Measurements from ENCODE around the gene C5orf24.

Gene C5orf24

GRCh38 chr5:134845852-134846640 lies at the start of gene C5orf24 (continued):
- TF ChIP-seq ZNF561 (tag by site-specific recombination; IDR thresholded peaks at IDR 0.05; ENCODE audit: borderline replicate concordance) = peak; percentile 92
- TF ChIP-seq BCL11A (tag by site-specific recombination; IDR thresholded peaks at IDR 0.05; ENCODE audit: low read depth) = no peak
- peak; percentile 91 for TF ChIP-seq ZSCAN30 (tag by site-specific recombination; IDR thresholded peaks at IDR 0.05)
- no peak for TF ChIP-seq ZNF16 (tag by site-specific recombination; IDR thresholded peaks at IDR 0.05; ENCODE audit: low read depth)
- TF ChIP-seq ZNF529 (tag by site-specific recombination; IDR thresholded peaks at IDR 0.05; ENCODE audit: insufficient replicate concordance) = no peak
- TF ChIP-seq EGR2 (tag by site-specific recombination; IDR thresholded peaks at IDR 0.05; ENCODE audit: low read depth) = 0 out of 2 replicates have a peak, but pooled peaks have one; percentile 12
- TF ChIP-seq TRIM28 (IDR thresholded peaks at IDR 0.05; ENCODE audit: borderline replicate concordance, low read length) = peak; percentile 79; the same call in 1 of the 2 replicates
- TF ChIP-seq ZNF341 (tag by site-specific recombination; IDR thresholded peaks at IDR 0.05; ENCODE audit: low read depth) = peak; percentile 87
- TF ChIP-seq, protein P1, sequence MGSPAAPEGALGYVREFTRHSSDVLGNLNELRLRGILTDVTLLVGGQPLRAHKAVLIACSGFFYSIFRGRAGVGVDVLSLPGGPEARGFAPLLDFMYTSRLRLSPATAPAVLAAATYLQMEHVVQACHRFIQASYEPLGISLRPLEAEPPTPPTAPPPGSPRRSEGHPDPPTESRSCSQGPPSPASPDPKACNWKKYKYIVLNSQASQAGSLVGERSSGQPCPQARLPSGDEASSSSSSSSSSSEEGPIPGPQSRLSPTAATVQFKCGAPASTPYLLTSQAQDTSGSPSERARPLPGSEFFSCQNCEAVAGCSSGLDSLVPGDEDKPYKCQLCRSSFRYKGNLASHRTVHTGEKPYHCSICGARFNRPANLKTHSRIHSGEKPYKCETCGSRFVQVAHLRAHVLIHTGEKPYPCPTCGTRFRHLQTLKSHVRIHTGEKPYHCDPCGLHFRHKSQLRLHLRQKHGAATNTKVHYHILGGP (tag by site-specific recombination; IDR thresholded peaks at IDR 0.05) = no peak
- TF ChIP-seq INSM2 (tag by site-specific recombination; IDR thresholded peaks at IDR 0.05) = peak; percentile 36; the same call in 1 of the 2 replicates
- TF ChIP-seq, protein P2, sequence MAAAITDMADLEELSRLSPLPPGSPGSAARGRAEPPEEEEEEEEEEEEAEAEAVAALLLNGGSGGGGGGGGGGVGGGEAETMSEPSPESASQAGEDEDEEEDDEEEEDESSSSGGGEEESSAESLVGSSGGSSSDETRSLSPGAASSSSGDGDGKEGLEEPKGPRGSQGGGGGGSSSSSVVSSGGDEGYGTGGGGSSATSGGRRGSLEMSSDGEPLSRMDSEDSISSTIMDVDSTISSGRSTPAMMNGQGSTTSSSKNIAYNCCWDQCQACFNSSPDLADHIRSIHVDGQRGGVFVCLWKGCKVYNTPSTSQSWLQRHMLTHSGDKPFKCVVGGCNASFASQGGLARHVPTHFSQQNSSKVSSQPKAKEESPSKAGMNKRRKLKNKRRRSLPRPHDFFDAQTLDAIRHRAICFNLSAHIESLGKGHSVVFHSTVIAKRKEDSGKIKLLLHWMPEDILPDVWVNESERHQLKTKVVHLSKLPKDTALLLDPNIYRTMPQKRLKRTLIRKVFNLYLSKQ (tag by site-specific recombination; IDR thresholded peaks at IDR 0.05; ENCODE audit: borderline replicate concordance) = no peak
- TF ChIP-seq ZNF239 (tag by site-specific recombination; IDR thresholded peaks at IDR 0.05) = no peak
- 0 out of 2 replicates have a peak, but pooled peaks have one; percentile 36 for TF ChIP-seq GLI4 (tag by site-specific recombination; IDR thresholded peaks at IDR 0.05)
- no peak for TF ChIP-seq ZNF776 (tag by site-specific recombination; IDR thresholded peaks at IDR 0.05; ENCODE audit: borderline replicate concordance)
- TF ChIP-seq ZNF645 (tag by site-specific recombination; IDR thresholded peaks at IDR 0.05) = no peak
- no peak for TF ChIP-seq ZNF585B (tag by site-specific recombination; IDR thresholded peaks at IDR 0.05)
- no peak for TF ChIP-seq ZNF654 (tag by site-specific recombination; IDR thresholded peaks at IDR 0.05; ENCODE audit: low read depth)
- no peak for TF ChIP-seq ZNF19 (tag by site-specific recombination; IDR thresholded peaks at IDR 0.05; ENCODE audit: low read depth)
- TF ChIP-seq KLF10 (tag by site-specific recombination; IDR thresholded peaks at IDR 0.05) = peak; percentile 68
- TF ChIP-seq ZBTB7A (tag by site-specific recombination; IDR thresholded peaks at IDR 0.05; ENCODE audit: low read depth) = no peak
- no peak; the same call in 1 of the 2 replicates for TF ChIP-seq ZBTB11 (tag by site-specific recombination; conservative IDR thresholded peaks at IDR 0.05; ENCODE audit: low read depth)
- no peak for TF ChIP-seq GLI2 (tag by site-specific recombination; IDR thresholded peaks at IDR 0.05; ENCODE audit: borderline replicate concordance, low read depth)
- no peak for TF ChIP-seq ZNF664 (tag by site-specific recombination; IDR thresholded peaks at IDR 0.05)
- TF ChIP-seq, protein P3, sequence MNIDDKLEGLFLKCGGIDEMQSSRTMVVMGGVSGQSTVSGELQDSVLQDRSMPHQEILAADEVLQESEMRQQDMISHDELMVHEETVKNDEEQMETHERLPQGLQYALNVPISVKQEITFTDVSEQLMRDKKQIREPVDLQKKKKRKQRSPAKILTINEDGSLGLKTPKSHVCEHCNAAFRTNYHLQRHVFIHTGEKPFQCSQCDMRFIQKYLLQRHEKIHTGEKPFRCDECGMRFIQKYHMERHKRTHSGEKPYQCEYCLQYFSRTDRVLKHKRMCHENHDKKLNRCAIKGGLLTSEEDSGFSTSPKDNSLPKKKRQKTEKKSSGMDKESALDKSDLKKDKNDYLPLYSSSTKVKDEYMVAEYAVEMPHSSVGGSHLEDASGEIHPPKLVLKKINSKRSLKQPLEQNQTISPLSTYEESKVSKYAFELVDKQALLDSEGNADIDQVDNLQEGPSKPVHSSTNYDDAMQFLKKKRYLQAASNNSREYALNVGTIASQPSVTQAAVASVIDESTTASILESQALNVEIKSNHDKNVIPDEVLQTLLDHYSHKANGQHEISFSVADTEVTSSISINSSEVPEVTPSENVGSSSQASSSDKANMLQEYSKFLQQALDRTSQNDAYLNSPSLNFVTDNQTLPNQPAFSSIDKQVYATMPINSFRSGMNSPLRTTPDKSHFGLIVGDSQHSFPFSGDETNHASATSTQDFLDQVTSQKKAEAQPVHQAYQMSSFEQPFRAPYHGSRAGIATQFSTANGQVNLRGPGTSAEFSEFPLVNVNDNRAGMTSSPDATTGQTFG (tag by site-specific recombination; IDR thresholded peaks at IDR 0.05; ENCODE audit: borderline replicate concordance) = no peak
- no peak for TF ChIP-seq ZNF433 (tag by site-specific recombination; IDR thresholded peaks at IDR 0.05; ENCODE audit: low read depth)
- no peak for TF ChIP-seq ZNF184 (tag by site-specific recombination; IDR thresholded peaks at IDR 0.05)
- no peak for TF ChIP-seq ZNF768 (tag by site-specific recombination; IDR thresholded peaks at IDR 0.05)
- no peak for TF ChIP-seq ZNF404 (tag by site-specific recombination; IDR thresholded peaks at IDR 0.05)
